ENCODE data around the gene PACC1. TPM values are rescaled to one million over a fixed set of nuclear protein-coding genes. Genes with fewer than 3 reads are reported as not detected.
A peak's percentile ranks its signal among the peaks of the same experiment; 100 is the strongest.

Gene PACC1
- total and polyA plus RNA-seq, 11 donors: 1.8 to 7.9 (median 3.1) TPM

DNA sequence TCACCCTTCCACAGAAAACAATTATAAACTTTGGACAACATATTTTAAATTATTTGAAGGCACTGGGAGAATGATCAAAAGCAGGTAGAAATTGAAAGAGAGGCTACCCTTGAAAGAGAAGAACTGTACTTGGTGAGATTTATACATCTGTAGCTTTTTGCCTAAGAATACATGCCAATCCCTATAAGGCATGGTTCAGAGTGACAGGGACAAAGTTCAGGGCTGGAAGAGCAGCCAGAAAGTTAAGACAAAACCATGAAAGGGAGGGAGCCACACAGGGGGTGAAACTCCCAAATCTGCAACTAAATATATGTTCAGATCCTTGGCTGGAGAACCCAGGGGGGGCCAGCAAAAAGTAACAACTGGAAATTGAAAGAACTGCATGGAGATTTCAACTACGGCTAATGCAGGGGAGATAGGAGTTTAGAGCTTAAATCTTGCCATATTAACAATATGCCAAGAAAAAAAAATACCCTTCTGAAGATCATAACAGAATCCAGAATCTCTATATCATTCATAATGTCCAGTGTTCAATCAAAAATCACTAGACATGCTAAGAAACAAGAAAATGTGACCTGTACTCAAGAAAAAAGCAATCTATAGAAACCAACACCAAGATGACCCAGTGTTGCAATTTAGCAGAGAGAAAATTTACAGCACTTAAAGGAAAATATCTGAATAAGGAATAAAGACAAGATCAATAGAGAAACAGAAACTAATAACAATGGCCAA, 25.5 kb downstream of the PACC1 start:
- TF ChIP-seq, protein P1, sequence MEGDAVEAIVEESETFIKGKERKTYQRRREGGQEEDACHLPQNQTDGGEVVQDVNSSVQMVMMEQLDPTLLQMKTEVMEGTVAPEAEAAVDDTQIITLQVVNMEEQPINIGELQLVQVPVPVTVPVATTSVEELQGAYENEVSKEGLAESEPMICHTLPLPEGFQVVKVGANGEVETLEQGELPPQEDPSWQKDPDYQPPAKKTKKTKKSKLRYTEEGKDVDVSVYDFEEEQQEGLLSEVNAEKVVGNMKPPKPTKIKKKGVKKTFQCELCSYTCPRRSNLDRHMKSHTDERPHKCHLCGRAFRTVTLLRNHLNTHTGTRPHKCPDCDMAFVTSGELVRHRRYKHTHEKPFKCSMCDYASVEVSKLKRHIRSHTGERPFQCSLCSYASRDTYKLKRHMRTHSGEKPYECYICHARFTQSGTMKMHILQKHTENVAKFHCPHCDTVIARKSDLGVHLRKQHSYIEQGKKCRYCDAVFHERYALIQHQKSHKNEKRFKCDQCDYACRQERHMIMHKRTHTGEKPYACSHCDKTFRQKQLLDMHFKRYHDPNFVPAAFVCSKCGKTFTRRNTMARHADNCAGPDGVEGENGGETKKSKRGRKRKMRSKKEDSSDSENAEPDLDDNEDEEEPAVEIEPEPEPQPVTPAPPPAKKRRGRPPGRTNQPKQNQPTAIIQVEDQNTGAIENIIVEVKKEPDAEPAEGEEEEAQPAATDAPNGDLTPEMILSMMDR (IDR thresholded peaks at IDR 0.05): no peak
- H3K9me3 ChIP-seq: peaks cover 0 to 23% (median 0%) of the 10 kb centered on the region in 12 donors
- ATAC-seq: no peak
- no peak overlapping the region for H3K4me3 ChIP-seq
- no peaks in the 10 kb centered on the region for H3K4me1 ChIP-seq
- WGBS, 4 donors: 91 to 98% (median 97%) methylated on average over 1 of the region's 1 CpG
- no peak overlapping the region for H3K27ac ChIP-seq
- intact Hi-C loops (cut with DNase I): no loop called here
- peaks cover 0 to 29% (median 7%) of the 10 kb centered on the region in 9 donors for H3K36me3 ChIP-seq
- no peaks in the 10 kb centered on the region for H3K27me3 ChIP-seq
- DNase-seq: no peak

- no peak for TF ChIP-seq POLR2A (IDR thresholded peaks at IDR 0.05)
- TF ChIP-seq, protein P1 (IDR thresholded peaks at IDR 0.05): no peak
These were observed 28.7 kb downstream of the PACC1 start for GRCh38 chr1:212386029-212386428.

DNA sequence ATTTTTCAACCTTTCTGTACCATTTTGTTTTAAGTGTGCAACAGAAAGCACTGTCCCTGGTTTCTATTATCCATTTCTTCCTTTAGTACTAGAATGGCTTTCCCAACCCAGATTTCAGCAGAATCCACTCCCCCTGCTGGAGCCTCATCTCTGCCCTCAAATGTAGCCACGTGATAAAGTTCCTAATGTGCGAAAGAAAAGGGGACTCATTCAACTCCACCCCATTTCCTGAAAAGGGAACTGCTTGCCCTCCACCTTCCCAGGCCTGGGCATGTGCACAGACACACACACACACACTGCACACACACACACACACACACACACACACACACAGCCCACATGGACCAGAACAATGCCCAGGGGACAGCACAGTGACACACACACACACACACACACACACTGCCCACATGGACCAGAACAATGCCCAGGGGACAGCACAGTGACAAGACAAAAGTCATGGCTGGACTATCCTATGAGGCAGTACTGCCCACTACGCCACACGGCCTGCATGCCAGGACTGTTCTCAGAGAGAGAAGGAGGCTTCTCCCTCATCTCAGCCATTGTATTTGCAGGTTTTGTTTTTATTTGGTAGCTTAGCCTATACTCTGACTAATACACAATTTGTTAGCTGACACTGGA, 33.2 kb downstream of the PACC1 start:
- ATAC-seq (no peak), DNase-seq (no peak)
- TF ChIP-seq, protein P1 (IDR thresholded peaks at IDR 0.05): no peak
- TF ChIP-seq POLR2A (IDR thresholded peaks at IDR 0.05): no peak
- H3K4me1 ChIP-seq: no peaks in the 10 kb centered on the region
- no peaks in the 10 kb centered on the region for H3K27me3 ChIP-seq
- no peak overlapping the region for H3K4me3 ChIP-seq
- no peaks in the 10 kb centered on the region for H3K9me3 ChIP-seq
- intact Hi-C loops (cut with DNase I): loop anchor here in 1 of 10 donors (5.0 kb wide), 1 partner anchor 61 kb away; no protein-coding TSS in a partner anchor
- H3K27ac ChIP-seq: no peak overlapping the region
- H3K36me3 ChIP-seq: peaks cover 0 to 79% (median 36%) of the 10 kb centered on the region in 9 donors
- WGBS, 4 donors: 60 to 85% (median 74%) methylated on average over 4 of the region's 4 CpGs

More at GRCh38 chr1:212386029-212386428, 28.7 kb downstream of the PACC1 start:
- intact Hi-C loops (cut with DNase I): no loop called here
- Histone ChIP-seq H3K9me3 (peaks cover 0 to 20% (median 0%) of the 10 kb centered on the region in 12 donors), H3K4me3 (no peak overlapping the region), H3K27ac (no peak overlapping the region), H3K4me1 (no peaks in the 10 kb centered on the region), H3K27me3 (no peaks in the 10 kb centered on the region), H3K36me3 (peaks cover 0 to 48% (median 13%) of the 10 kb centered on the region in 9 donors)
- ATAC-seq: peak in 1 of 4 donors; percentile 15
- no peak for DNase-seq
- WGBS, 4 donors: 78 to 89% (median 82%) methylated on average over 1 of the region's 1 CpG

- Histone ChIP-seq H3K4me1 (no peaks in the 10 kb centered on the region), H3K27me3 (no peaks in the 10 kb centered on the region), H3K36me3 (peaks cover 0 to 79% (median 30%) of the 10 kb centered on the region in 9 donors), H3K4me3 (no peak overlapping the region), H3K9me3 (no peaks in the 10 kb centered on the region), H3K27ac (no peak overlapping the region)
- intact Hi-C loops (cut with DNase I): loop anchor here in 1 of 10 donors (5.0 kb wide), 1 partner anchor 73 kb away; no protein-coding TSS in a partner anchor
- DNase-seq (no peak), ATAC-seq (no peak)
- no peak for TF ChIP-seq POLR2A (IDR thresholded peaks at IDR 0.05)
- TF ChIP-seq, protein P1 (IDR thresholded peaks at IDR 0.05): no peak
- WGBS, 4 donors: 94 to 100% (median 97%) methylated on average over 2 of the region's 2 CpGs
These were observed 35.3 kb downstream of the PACC1 start for GRCh38 chr1:212379366-212379765.
